HFF-Myc (cell line): ENCODE data around the gene SLC8A3.
"Not testable (repeated sequence)": the region's sequence is repeated elsewhere in the genome, so short reads cannot be mapped to it uniquely, and the experiment has no call there.

Experiments used
- DNase-seq: peaks from one replicate; pipeline ENCODE4 v3.0.0-alpha.2; 2011; ENCODE audit warnings: low read depth; ENCODE audit errors: extremely low read depth
- H3K4me3 ChIP-seq: replicated peaks from 2 replicates; pipeline ENCODE4 v1.5.1; 2011; ENCODE audit warnings: low read depth, mild to moderate bottlenecking, control low read depth, low read length
- CTCF ChIP-seq: IDR thresholded peaks from 2 replicates; pipeline ENCODE4 v1.5.1; 2012; ENCODE audit warnings: mild to moderate bottlenecking, low read depth, low read length, control low read depth; ENCODE audit errors: missing control alignments

Gene SLC8A3

GRCh38 chr14:70188659-70189455, at the start of gene SLC8A3:
SLC8A3 (minus strand) TSS chr14:70188951; CDS start chr14:70168422, 20,529 bp downstream.
- no peak for DNase-seq
- H3K4me3 ChIP-seq = peak within 1 kb of the TSS; percentile 32
- no peak for TF ChIP-seq CTCF

GRCh38 chr14:70237710-70238109, 49.0 kb upstream of the SLC8A3 start:
- H3K4me3 ChIP-seq = no peak overlapping the region
- DNase-seq = no peak
- TF ChIP-seq CTCF = no peak

GRCh38 chr14:70234066-70234950, 45.6 kb upstream of the SLC8A3 start:
- no peak overlapping the region for H3K4me3 ChIP-seq
- no peak for TF ChIP-seq CTCF
- no peak for DNase-seq

- not testable (repeated sequence) for DNase-seq, H3K4me3 ChIP-seq
Measured at GRCh38 chr14:70231756-70232544, 43.2 kb upstream of the SLC8A3 start.

GRCh38 chr14:70229877-70230640, 41.3 kb upstream of the SLC8A3 start:
- DNase-seq, H3K4me3 ChIP-seq: not testable (repeated sequence)

GRCh38 chr14:70213721-70214282, 25.1 kb upstream of the SLC8A3 start:
- no peak for DNase-seq
- no peak overlapping the region for H3K4me3 ChIP-seq
- no peak for TF ChIP-seq CTCF

- no peak for TF ChIP-seq CTCF
- H3K4me3 ChIP-seq = no peak overlapping the region
- no peak for DNase-seq
Measured at GRCh38 chr14:70212752-70213151, 24.0 kb upstream of the SLC8A3 start.
